IPS-11a (cell line): ENCODE data around the gene NBPF26.
"Not testable (repeated sequence)": the region's sequence is repeated elsewhere in the genome, so short reads cannot be mapped to it uniquely, and the experiment has no call there.

ENCODE experiments used
- H3K4me3 ChIP-seq: one replicate; pipeline ENCODE4 v1.5.1; 2013; ENCODE audit warnings: low read depth, low read length, control low read depth

The NBPF26 gene

GRCh38 chr1:120723715-120724402 is at the start of gene NBPF26:
Gene NBPF26, plus strand, starts transcription at chr1:120723945.
- not testable (repeated sequence) for H3K4me3 ChIP-seq

DNA sequence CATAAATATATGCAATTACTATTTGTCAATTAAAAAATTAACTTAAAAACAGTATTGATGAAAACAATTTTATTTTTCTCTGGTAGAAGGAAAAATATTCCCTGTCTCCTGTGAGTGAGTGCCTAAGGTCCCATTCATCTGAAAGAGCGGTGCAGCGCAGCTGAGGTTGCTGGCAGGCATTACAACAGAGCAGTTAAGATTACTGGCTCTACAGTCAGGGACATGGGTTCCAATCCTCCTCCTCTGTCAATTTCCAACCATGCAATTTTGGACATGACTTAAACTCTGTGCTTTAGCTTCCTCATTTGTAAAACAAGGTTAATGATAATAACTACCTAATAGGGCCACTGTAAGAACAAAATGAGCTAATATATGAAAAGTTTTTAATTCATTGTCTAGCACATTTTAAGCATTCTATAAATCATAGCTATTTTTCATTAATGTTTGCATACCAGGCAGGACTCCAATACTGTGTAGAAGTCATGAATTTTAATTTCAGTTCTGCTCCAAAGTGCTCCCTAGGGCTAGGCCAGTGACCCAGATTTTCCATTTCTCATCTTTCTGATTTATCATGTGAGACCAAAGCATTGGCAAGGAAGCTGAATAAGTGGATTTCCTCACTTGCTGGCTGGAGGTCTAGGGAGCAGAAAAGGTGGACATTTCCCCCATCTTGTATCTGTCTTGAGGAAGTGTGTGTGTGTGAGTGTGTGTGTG is 43.5 kb upstream of the NBPF26 start:
- not testable (repeated sequence) for H3K4me3 ChIP-seq

DNA sequence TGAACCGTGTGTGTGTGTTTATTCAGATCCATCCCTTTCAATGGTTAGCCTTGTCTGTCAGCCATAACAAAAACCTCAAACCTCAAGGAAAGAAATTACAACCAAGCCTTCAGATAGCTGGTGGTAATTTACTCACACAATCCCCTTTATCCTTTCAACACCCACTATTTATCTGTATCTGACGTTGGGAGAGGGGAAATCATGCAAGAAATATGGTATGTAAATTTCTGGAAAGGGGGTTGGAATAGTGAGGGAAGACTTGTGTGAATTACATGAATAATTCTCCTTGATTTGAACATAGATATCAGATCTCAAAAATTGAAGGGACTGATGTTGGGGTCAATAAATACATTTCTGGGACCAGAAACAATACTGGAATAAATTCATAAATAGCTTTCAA is 42.8 kb upstream of the NBPF26 start:
- not testable (repeated sequence) for H3K4me3 ChIP-seq

DNA sequence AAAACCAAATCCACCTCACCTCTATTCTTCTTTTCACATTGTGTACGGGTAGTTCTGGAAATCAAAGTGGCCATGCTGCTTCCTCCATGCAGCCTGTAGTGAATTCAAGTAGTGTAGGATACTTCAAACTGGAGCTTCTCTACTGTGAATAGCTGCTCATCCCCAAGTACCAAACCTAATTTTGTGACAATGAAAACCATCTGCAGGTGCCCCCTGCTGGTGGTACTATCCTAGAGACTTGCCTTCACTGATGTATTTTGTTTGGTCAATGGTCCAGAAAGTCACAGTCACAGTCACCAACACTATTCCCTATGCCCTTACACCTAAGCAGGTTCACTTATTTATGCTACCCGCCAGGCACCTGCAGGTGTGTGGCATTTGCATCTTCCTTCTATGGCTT is 39.3 kb upstream of the NBPF26 start:
- not testable (repeated sequence) for H3K4me3 ChIP-seq

DNA sequence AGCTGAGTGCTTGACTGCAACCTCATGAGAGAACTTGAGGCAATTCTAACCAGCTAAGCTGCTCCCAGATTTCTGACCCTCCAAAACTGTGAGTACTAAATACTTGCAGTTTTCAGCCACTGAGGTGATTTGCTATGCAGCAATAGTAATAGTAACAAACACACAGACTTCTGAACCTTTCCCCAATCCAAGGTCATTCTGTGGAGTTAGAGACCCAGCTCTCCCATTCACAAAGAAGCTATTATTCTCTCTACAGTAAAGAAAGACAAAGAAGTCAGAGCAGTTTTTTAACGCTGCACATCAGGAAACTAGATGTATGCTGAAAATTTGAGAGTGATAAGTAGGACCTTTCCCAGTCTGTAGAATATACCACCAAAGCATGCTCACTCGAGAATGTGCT is 38.1 kb upstream of the NBPF26 start:
- H3K4me3 ChIP-seq: not testable (repeated sequence)

DNA sequence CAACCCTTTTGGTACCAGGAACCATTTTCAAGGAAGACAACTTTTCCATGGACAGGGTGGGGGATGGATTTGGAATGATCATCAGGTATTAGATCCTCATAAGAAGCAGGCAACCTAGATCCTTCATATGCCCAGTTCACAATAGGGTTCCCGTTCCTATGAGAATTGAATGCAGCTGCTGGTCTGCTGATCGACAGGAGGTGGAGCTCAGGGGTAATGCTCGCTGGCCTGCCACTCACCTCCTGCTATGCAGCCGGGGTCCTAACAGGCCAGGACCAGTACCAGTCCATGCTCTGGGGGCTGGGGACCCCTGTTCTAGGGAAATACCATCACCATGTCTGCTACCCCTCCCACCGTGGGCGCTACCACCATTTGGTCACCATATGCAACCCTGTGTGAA is 36.5 kb upstream of the NBPF26 start:
- not testable (repeated sequence) for H3K4me3 ChIP-seq

GRCh38 chr1:120700807-120701562 is 22.8 kb upstream of the NBPF26 start:
- H3K4me3 ChIP-seq: not testable (repeated sequence)

GRCh38 chr1:120723358-120723714 is 409 bp upstream of the NBPF26 start:
- H3K4me3 ChIP-seq: not testable (repeated sequence)

- H3K4me3 ChIP-seq: not testable (repeated sequence)
Observed at GRCh38 chr1:120724507-120724906, 762 bp downstream of the NBPF26 start.

- not testable (repeated sequence) for H3K4me3 ChIP-seq
Observed at GRCh38 chr1:120728811-120729210, 5.1 kb downstream of the NBPF26 start.

DNA sequence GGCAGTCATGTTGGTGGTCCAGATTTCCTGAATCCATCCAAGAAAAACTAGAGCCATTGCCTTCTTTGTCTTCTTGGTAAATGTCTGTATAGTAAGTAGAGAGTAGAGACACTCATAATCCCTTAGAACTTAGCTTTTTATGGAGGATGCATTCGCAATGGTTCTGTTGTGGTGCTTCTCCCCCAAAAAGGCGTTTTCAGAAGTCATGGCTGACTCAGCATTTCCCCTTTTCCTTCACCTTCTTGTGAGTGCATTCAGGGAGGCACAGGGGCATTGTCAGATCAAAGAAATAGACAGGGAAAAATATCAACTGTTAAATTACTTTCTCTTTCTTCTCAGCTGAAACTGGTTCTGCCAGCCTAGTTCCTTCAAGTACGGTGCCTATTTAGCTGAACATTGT is 45.3 kb downstream of the NBPF26 start:
- H3K4me3 ChIP-seq: not testable (repeated sequence)

- not testable (repeated sequence) for H3K4me3 ChIP-seq
Observed at GRCh38 chr1:120805452-120805851, 81.7 kb downstream of the NBPF26 start.

GRCh38 chr1:120811822-120812221 is 88.1 kb downstream of the NBPF26 start:
- H3K4me3 ChIP-seq: not testable (repeated sequence)

GRCh38 chr1:120825051-120825450 is 101.3 kb downstream of the NBPF26 start:
- not testable (repeated sequence) for H3K4me3 ChIP-seq

DNA sequence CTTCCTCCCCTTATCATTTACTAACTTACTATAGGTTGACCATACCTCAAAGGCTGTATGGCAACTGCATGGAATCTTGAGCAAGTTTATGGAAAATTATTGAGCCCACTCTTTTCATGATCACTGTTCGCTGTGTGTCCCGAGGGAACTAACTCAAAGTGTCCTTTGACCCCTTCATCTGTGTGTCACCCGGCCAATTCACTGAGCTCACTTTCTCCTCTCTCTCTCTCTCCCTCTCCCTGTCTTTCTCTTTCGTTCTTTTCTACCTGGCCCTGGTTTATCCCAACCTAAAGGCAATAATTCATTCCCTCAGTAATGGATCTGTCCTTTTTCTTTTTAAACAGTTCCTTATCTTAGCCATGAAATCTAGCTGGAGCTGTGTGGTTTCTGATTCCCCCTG is 102.9 kb downstream of the NBPF26 start:
- not testable (repeated sequence) for H3K4me3 ChIP-seq

DNA sequence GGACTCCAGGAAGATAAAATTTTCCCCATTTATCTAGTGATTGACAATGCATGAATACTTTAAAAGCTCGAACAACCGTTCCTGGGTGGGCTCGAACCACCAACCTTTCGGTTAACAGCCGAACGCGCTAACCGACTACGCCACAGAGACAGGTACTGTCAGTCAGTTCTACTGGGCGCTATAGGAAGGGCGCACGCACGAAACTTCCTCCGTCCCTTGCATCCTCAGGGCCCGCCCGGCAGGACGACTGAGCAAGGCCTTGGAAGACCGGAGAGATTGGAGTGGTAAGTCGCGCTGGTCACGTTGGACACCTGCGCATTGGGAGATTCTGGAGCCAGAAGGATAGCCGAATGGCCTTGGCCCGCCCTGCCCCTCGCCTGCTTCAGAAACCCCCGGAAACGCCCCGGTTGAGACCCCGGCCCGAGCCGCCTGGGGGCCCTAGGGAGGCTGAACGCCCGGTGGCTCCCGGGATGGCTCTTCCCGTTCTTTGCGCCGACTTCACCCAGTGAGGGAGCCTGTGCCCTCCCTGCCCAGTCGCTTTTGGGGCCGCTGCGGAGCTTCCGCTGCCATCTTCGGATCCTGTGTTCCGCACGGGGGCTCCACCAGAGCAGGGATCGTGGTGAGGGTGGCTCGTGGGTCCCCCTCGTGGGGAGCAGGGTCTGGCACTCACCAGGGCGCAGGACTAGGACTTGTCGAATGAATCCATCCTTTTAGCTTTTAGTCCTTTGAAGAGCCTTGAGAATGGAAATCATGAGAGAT is 120.6 kb downstream of the NBPF26 start:
- H3K4me3 ChIP-seq: not testable (repeated sequence)

- not testable (repeated sequence) for H3K4me3 ChIP-seq
Observed at GRCh38 chr1:120844945-120845330, 121.2 kb downstream of the NBPF26 start.

- H3K4me3 ChIP-seq: not testable (repeated sequence)
Observed at GRCh38 chr1:120849400-120850286, 125.9 kb downstream of the NBPF26 start.

GRCh38 chr1:120850287-120850536 is 126.5 kb downstream of the NBPF26 start:
- not testable (repeated sequence) for H3K4me3 ChIP-seq

GRCh38 chr1:120850537-120851421 is 127.0 kb downstream of the NBPF26 start:
- H3K4me3 ChIP-seq: not testable (repeated sequence)
